HG03064 (cell line): ENCODE data around the gene HCFC1R1.
"Not testable (repeated sequence)": the region's sequence is repeated elsewhere in the genome, so short reads cannot be mapped to it uniquely, and the experiment has no call there.

Source experiments
- ATAC-seq: cut with Tn5 transposase; IDR thresholded peaks from one replicate; pipeline ENCODE4 v1.9.1; 2021; ENCODE audit warnings: low read depth; ENCODE audit not compliant: unreplicated experiment

Gene HCFC1R1, protein sequence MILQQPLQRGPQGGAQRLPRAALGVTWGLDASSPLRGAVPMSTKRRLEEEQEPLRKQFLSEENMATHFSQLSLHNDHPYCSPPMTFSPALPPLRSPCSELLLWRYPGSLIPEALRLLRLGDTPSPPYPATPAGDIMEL

DNA sequence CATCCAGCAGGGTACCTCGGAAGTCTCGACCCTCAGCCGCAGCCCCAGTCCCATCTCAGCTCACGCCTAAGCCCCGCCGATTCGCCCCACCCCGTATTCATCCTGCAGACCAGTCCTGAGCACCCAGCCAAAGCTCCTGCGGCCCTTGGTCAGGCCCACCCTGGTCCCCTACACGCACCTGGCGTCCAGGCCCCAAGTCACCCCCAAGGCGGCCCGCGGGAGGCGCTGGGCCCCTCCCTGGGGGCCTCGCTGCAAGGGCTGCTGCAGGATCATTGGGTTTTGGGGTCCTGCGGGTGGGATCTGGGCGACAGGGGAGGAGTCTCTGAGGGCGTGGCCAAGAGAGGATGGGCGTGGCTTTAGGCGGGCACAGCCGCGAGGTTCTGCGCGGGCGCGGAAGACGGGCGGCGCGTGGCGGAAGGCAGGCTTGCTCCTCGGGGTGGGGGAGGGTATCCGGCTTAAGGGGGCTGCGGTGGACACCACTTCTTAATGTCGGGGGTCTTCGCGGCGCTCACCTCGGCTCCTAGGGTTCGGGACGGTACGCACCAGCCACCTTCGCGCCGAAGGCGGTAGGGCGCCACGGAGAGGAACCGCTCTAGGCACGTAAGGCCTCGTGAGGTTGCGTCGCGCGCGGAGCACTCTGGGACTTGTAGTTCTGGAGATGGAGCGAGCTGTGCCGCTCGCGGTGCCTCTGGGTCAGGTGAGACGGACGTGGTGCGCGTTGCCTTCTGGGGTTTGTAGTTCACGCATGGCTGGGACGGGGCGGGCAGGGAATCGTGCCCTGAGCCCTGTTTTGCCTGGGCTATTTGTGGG, at the start of gene HCFC1R1, which contains the start of gene THOC6:
Gene HCFC1R1 (minus strand): TSS at position 274 of the 810 bp plus-strand sequence. CDS start 1 bp downstream, at position 273.
Gene THOC6 (plus strand): TSS at position 367 of the 810 bp plus-strand sequence. CDS start 292 bp downstream, at position 659.
- ATAC-seq = peak; percentile 64

DNA sequence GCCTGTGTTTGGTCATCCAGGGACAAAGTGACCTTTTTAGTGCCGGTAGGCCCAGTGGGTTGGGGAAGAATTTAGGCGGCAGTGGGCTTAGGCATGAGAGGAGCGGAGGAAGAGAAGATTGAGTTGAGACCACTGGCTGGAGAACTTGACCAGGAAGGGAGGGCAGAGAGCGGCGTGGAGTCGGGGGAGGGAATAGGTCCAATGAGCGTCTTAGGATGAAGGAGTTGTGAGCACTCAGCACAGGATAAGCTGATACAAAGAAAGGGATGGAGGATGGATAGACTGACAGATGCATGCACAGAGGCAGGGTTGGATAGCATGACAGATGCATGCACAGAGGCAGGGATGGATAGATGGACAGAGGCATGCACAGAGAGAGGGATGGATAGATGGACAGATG, 49.7 kb upstream of the HCFC1R1 start:
- ATAC-seq = no peak

DNA sequence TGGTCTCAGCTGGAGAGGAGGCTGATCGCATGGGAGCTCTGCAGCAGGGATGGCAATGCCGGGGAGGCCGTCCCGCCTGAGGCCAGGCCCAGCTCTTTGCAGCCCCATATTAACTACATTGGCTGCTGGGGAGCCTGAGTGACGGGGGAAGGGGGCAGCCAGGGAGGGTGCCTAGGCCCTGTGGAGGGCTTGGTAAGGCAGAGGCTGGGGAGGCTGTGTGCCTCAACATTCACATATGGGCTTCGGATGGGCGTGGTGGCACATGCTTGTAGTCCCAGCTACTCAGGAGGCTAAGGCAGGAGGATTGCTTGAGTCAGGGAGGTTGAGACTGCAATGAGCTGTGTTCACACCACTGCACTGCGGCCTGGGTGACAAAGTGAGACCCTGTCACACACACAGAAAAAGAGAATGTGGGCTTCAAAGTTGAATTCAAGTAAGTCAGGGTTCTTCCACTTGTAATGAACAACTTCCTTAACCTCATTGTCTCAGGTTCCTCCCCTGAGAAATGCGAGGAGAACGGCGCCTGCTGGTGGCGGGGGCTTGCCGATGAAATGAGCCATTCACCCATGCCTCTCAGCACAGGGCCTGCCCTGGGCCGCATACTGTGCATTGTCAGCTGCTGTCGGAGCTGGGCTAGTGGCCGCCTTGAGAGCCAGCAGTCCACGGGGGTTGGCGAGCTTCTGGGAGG, 49.0 kb upstream of the HCFC1R1 start:
- ATAC-seq = not testable (repeated sequence)

DNA sequence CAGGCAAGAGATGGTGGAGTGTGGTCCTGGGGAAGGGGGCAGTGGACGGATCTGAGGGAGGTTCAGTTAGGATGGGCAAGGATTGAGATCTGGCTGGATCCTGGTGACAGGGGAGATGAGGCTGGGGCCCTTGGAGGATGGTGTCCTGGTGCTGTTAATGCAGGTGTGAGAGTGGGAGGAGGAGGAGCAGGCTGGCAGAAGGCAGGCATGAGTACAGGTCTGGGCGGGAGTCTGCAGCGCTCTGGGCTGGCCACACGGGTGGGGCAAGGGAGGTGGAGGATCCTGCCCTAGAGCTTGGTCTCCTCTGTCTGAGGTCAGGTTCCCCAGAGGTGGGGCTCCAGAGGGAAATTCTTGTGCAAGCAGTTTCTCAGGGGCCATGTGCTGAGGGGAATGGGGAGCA, 48.4 kb upstream of the HCFC1R1 start:
- not testable (repeated sequence) for ATAC-seq

DNA sequence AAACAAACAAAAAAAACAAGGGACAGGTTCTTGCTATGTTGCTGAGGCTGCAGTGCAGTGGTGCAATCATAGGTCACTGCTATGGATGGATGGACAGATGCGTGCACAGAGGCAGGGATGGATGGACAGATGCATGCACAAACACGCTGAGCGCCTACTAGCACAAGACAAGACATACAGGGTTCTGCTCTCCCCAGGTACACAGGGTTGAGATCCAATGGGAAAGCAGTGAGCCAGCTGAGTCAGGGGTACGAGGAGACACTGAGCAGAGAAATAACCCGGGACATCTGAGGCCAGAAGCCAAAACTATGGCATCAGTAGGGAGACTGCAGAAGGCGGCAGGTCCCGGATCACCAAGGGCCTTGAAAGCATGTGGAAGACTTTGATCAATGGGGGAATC, 47.9 kb upstream of the HCFC1R1 start:
- no peak for ATAC-seq

DNA sequence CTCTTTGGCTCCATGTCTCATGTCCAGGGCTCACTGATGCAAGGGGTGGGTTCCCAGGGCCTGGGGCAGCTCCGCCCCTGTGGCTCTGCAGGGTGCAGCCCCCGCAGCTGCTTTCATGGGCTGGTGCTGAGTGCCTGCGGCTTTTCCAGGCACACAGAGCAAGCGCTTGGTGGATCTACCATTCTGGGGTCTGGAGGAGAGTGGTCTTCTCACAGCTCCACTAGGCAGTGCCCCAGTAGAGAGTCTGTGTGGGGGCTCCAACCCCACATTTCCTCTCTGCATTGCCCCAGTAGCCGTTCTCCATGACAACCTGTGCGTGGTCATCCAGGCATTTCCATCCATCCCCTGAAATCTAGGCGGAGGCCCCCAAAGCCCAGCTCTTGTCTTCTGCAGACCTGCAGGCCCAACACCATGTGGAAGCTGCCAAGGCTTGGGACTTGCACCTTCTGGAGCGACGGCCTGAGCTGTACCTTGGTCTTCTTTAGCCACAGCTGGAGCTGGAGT, 46.9 kb upstream of the HCFC1R1 start:
- no peak for ATAC-seq

DNA sequence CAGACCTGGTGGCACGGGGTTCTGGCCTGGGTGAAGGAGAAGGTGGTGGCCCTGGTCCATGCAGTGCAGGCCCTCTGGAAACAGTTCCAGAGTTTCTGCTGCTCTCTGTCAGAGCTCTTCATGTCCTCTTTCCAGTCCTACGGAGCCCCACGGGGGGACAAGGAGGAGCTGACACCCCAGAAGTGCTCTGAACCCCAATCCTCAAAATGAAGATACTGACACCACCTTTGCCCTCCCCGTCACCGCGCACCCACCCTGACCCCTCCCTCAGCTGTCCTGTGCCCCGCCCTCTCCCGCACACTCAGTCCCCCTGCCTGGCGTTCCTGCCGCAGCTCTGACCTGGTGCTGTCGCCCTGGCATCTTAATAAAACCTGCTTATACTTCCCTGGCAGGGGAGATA, 45.4 kb upstream of the HCFC1R1 start:
- ATAC-seq = not testable (repeated sequence)

DNA sequence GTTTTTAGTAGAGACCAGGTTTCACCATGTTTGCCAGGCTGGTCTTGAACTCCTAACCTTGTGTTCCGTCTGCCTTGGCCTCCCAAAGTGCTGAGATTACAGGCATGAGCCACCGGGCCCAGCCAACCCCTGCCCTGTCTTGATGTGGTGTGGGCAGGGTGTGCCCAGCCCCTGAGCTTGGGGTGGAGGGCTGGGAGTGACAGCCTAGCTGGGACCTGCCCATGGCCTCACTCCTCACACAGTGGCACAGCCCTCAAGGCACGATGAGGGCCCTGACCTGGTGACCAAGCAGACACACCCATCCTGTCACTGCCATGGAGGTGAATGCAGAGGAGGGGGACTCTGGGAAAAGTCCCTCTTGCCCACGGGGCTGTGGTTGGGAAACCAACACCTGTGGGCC, 44.7 kb upstream of the HCFC1R1 start:
- no peak for ATAC-seq

DNA sequence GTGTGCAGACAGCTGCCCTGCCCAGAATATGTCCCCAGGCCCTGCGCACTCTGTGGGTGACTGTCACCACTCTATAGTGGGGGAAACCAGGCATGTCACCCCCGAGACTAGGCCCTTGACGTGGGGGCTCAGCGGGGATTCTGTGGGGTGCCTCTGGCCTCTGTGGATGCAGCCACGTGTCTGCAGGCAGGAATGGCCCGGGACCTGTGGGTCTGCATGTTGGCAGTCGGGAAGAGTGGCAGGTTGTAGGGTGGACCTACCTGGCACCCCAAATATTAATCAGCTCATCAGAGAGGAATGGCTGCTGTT, 42.7 kb upstream of the HCFC1R1 start:
- ATAC-seq = no peak

DNA sequence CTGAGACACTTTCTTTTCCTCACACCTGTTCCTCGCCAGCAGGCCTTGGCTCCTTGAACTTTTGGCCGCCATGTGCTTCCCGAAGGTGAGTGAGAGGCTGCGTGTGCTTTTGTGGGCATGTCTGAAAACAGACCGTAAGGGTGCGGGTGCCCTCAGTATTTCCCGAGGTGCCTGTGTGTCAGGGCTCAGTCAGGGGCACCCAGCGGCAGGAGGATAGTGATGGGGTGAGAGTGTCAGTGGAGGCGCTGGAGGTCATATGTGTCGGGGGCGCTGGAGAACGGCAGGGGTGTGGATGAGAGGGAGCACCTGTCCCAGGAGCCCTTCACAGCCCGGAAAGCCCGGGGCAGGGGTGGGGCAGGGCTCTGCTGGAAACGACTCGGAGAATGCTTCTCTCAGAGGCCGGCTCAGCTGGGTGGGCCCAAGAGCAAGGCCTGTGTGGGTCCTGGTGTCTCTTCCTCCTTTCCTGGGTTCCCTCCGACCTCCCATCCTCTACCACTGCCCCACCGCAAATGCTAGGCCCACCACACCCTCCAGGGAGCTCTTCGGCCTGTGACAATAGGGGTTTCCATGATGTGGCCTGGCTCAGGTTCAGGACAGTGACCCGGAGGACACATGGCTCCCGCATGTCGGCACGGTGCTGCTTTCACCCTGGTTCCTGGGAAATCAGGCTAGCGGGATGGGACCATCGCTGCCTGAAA, 42.1 kb upstream of the HCFC1R1 start:
- ATAC-seq = no peak

DNA sequence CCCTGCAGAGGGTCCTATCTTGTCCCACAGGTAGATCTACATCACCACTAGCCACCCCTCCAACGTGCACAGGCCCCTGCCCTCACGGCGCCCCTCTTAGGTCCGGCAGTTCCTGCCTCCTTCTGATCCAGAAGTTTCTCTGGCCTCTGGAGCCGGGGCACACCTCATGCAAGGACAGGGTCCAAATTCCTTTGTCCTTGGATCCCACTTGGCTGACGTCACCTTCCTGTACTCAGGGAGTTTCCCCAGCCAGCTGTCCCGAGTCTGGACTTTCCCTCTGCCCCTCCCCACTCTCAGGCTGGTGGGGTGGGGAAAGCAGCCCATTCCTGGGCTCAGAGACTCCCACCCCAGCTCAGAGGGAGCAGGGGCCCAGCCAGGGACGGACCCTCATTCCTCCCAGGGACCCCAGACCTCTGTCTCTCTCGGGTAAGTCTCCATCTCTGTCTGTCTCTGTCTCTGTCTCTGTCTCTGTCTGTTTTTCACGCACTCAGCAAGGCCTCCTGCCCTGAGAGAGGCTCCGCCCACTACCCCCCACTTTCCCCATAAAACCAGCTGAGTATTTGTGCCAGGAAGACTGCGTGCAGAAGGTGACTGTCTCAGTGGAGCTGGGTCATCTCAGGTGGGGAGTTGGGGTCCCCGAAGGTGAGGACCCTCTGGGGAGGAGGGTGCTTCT, 41.5 kb upstream of the HCFC1R1 start, which contains the start of gene IL32:
Gene IL32 (plus strand): TSS at position 572 of the 673 bp plus-strand sequence. CDS start 172 bp downstream, outside the sequence.
- ATAC-seq = no peak

DNA sequence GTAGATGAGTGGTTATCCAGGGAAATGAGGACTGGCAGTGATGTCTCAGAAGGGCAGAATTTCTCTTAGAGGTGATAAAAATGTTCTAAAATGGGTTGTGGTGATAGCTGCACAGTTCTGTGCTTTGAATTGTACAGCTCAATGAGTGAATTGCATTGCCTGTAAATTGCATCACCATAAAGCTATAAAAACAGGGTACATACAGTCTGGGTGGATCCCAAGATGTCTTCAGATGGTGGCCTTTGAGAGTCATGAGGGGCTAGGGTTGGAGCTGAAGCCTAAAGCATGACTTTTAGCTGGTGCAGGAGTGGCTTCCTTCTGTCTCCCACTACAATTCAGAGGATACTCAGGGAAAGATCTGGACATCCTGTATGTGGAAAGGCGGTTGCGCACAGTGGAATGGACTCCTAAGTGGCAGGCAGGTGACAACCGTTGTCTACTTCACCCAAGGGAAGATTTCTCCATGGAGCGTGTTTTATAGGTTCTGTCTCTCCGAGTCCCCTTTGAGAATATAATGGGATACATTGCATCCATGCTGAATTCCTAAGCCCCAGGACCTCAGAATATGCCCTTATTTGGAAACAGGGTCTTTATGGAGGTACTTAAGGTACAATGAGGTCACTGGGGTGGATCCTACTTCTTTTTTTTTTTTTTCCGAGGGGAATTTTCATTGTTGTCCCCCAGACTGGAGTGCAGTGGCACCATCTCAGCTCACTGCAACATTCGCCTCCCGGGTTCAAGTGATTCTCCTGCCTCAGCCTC, 40.1 kb upstream of the HCFC1R1 start:
- ATAC-seq = no peak

DNA sequence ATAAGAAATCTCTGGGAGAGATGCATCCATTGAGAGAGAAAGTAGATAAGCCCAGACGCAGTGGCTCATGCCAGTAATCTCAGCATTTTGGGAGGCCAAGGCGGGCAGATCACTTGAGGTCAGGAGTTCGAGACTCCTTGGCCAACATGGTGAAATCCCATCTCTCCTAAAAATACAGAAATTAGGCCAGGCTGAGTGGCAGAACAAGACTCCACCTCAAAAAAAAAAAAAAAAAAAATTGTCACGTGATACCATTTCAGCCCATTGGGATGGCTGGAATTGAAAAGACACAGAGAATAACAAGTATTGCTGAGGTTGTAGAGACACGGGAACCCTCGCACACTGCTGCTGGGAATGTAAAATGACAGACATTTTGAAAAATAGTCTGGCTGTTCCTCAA, 38.8 kb upstream of the HCFC1R1 start:
- ATAC-seq = no peak

DNA sequence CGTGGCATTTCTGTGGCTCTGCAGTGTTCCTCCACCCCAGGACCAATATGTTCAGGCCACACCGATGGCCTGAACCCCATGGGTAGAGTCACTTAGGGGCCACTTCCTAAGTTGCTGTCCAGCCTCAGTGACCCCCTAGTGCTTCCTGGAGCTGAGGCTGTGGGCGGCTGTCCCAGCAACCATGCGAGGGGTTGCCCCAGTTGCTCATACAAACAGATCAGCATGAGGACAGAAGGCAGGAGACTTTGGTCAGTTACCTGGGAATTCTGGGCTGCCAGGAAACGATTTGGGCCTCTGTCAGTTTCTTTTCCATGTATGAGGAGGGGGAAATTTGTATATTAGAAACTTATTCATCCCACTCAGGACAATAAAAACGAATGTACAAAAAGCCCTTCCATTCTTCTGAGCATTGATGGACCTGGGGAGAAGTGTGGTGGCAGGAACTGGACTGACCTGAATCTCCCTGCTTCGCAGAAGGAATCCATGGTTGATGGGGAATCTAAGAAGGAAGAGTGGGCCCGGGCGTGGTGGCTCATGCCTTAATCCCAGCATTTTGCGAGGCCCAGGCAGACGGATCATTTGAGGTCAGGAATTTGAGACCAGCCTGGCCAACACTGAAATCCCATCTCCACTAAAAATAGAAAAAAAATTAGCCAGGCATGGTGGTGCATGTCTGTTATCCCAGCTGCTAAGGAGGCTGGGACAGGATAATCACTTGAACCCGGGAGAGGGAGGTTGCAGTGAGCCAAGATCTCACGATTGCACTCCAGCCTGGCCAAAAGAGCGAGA, 36.8 kb upstream of the HCFC1R1 start:
- no peak for ATAC-seq

DNA sequence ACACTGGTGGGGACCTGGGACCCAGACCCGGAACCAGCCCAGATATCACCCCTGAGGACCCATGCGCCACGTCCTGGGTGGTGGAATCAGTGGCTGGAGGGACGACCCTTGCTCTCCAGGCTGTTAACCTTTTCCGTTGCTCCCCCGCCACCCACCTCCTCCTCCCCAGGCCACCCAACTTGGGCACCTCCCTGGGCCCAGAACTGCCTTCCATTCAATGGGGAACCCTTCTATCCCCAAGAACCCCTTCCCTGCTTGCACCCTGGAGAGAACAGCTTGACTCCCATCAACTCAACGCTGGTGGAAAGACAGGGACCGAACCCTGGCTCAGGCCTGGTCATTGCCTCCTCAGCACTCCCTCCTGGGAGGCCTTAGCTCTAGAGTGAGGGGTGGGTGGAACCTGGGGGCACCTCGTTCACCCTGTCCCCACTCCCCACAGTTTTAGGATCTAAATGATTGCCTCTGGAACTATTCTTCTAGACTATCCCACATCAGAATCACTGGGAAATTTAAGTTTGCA, 36.0 kb upstream of the HCFC1R1 start:
- no peak for ATAC-seq

DNA sequence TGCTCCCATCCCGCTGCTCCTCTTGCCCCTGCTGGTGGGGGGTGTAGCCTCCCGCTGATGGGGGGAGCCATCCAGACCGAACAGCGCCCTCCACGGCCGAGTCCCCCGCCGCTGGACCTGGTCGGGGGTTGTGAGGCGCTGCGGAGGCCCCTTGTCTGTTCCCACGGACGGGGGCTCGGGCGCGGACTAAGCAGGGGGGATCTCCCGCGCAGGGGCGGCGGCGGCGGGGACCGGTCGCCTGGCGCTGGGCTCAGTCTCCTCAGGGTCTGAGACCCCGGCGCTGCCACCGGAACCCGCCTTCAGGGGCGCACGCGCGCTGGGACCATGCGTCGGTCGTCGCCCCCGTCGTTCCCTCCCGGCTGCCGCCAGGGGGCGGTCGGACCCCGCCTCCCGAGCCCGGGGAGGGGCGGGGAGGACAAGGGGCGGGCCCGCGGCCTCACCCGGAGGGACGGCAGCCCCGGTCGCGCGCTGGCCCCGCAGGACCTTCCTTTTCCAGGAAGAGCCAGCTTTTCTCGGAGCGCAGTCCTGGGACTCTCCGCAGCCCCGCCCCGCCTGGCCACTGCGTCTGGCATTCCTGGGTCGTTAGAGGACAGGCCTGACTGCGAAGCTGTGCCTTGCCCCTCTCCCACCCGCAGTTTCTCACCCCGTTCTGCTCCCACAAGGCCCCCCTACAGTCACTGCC, 35.4 kb upstream of the HCFC1R1 start:
- peak; percentile 68 for ATAC-seq

DNA sequence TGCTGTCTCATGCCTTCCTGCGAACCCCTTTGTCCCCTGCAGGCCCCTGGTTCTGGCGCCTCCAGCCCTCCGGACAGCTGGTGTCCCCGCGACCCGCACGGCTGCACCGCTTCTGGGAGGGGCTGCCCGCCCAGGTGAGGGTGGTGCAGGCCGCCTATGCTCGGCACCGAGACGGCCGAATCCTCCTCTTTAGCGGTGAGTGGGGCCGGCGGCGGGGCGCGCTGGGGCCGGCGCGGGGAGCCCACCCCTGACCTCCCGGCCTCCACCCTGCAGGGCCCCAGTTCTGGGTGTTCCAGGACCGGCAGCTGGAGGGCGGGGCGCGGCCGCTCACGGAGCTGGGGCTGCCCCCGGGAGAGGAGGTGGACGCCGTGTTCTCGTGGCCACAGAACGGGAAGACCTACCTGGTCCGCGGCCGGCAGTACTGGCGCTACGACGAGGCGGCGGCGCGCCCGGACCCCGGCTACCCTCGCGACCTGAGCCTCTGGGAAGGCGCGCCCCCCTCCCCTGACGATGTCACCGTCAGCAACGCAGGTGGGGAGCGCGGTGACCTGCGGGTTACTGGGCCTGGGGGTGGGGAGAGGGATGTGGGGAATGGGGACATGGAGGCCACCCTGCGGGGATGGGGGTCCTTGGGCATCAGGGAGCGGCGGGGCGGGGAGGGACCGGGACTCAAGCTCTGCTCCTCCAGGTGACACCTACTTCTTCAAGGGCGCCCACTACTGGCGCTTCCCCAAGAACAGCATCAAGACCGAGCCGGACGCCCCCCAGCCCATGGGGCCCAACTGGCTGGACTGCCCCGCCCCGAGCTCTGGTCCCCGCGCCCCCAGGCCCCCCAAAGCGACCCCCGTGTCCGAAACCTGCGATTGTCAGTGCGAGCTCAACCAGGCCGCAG, 34.6 kb upstream of the HCFC1R1 start:
- ATAC-seq = no peak
